Measurements from ENCODE around the gene PEX10.

PEX10 gene

DNA sequence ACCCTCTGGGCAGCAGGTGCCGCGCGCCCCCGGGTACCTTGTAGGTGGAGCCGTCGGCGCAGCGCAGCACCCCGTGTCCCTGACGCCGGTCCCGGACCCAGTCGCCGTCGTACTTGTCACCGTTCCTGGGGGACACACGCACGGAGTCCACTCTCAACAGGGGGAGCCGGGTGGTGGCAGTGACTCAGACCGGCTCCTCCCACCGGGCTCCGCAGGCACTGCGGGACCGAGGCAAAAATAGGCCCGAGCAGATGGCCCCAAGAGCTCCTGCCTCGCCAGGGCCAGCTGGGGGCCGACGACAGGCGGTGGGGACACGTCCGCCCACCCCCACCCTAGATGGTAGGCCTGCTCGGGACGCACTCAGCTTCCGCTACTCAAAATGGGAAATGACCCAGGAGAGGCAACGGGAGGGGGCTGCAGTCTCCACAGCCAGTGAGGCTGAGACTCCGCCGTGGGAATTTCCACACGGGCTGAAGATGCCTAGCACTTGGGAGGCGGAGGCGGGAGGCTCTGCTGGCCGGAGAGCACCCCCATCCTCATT is 27.4 kb downstream of the PEX10 start:
- DNase-seq = no peak

DNA sequence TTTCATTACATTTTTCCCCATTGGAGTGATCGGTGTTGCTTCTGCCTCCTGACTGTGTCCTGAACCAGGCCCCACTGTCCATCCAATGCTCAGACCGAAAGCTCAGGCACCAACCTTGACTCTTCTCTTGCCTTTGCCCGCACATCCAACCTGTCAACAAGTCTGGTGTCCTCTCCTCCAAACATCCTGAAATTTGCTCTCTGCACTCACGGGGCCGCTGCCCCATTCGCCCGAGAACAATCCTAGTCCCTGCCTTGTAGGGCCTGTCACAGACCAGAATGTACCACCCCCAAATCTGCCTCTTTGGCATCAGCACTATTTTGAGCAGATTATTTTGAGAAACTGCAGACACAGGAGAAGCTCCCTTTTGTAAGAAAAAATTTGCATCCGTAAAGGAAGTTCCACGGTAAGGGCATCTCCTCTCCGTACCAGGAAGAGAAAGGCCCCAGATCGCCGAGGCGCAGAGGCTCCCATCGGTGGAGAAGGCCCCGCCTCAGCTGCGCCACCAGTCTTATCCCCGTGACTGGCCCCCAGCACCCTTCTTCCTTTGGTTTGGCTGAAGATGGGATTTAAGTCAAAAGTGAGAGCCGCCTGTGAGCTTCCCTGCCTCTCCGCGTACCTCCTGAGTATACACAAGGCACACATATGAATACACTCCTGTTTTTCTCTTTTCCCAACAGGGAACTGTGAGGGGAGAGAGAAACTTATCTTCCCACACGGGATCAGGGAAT is 28.1 kb downstream of the PEX10 start:
- DNase-seq = no peak

DNA sequence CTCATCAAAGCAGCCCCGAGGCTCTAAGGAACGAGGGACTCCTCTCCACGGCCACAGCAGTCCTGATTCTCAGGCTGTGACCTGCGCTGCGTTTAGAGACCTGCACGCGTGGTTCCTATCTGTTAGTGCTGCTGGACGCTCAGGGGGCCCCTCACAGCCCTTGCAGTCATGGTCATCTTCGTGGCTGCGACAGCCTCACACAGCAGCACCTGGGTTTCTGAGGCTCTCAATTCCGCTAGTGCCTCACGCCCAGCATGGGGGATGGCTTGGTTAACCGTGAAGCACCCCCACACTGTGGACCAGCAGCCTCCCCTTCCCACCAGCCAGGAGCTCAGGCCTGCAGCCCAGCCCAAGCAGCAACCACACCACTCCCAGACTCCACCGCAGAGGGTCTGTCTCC is 28.8 kb downstream of the PEX10 start:
- no peak for DNase-seq

- no peak for DNase-seq
Measured at GRCh38 chr1:2382621-2383361, 29.6 kb downstream of the PEX10 start.

DNA sequence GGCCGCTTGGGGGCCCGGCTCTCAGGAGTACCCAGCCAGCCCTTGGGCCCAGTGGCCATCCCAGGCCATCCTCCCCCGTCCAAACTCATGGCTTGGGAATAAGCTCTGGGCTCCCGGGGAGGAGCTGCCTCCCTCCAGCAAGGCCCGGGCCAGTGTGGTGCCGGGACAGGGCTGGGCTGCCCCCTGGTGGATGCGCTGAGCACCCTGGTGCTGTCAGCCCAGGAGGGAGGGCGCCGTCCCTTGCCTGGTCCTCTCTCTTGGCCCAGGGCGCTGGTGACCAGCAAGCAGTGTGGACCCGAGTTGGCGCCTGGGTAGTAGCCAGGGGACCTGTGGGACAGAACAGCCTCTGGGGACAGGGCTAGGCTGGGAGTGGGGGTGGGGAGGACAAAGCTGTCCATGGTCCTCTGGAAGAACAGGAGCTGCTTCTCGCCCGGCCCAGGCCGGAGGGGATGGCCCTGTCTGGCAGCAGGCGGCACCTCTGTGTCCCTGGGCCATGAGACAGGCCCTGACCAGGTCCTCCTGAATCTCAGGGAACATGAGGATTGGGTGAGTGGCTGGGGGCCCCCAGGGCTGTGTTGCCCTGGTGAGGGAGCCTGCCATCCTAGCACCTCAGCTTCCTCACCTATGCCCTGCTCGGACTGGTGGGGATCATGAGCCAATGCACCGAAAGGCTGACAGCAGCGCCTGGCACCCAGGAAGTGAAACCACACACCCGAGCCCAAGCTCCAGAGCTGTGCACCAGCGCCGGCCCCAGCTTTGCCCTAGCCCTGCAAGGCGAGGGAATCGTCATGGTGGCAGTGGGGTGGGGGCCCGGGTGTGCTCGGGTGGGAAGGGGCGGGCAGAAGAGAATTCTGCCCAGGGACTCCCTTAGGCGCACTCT is 30.4 kb downstream of the PEX10 start:
- DNase-seq = peak; percentile 51

- DNase-seq = no peak
Measured at GRCh38 chr1:2380816-2381591, 31.4 kb downstream of the PEX10 start.

GRCh38 chr1:2379733-2380404 is 32.5 kb downstream of the PEX10 start:
- DNase-seq = no peak

- DNase-seq = no peak
Measured at GRCh38 chr1:2378956-2379732, 33.2 kb downstream of the PEX10 start.

- DNase-seq = no peak
Measured at GRCh38 chr1:2378441-2378851, 33.9 kb downstream of the PEX10 start.

- no peak for DNase-seq
Measured at GRCh38 chr1:2377751-2378440, 34.5 kb downstream of the PEX10 start.

GRCh38 chr1:2376931-2377672 is 35.3 kb downstream of the PEX10 start:
- DNase-seq = no peak

DNA sequence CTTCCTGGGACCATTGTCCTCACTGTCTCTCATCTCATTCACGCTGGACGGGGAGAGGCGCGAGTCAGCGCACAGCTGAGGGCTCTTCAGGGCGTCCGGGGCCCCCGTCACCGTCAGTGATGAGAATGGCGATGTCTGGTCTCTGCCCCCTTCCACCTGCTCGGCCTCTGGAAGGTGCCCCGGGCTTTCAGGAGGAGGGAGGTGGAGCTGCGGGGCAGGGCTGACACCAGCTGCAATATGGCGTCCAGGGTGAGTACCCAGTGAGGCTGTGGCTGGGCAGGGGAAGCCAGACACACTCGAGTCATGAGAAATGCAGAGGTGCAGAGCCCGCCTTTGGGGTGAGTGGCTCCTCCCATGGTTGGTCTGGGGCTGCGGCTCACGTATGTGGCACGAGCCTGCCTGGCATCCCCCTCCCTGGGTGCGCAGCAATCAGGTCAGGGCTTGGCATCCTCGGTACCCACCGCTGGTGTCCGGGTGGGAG is 36.1 kb downstream of the PEX10 start:
- DNase-seq = no peak

DNA sequence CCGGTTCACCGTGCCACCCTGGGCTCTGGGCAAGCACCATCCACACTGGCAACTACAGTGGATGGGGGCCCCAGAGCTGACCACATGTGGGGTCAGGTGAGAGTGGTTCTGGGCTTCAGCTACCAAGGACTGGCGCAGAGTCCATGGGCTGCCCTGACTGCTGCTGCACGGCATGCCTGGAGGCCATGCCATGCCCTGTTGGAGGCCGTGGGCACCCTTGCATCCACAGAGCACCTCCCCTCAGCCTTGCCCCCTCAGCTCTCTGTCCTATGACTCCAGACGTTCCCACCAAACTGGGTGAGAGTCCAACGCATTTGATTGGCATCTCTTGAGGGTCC is 36.5 kb downstream of the PEX10 start:
- no peak for DNase-seq

- DNase-seq = no peak
Measured at GRCh38 chr1:2375246-2375922, 37.0 kb downstream of the PEX10 start.

GRCh38 chr1:2374252-2375155 is 37.9 kb downstream of the PEX10 start:
- no peak for DNase-seq

DNA sequence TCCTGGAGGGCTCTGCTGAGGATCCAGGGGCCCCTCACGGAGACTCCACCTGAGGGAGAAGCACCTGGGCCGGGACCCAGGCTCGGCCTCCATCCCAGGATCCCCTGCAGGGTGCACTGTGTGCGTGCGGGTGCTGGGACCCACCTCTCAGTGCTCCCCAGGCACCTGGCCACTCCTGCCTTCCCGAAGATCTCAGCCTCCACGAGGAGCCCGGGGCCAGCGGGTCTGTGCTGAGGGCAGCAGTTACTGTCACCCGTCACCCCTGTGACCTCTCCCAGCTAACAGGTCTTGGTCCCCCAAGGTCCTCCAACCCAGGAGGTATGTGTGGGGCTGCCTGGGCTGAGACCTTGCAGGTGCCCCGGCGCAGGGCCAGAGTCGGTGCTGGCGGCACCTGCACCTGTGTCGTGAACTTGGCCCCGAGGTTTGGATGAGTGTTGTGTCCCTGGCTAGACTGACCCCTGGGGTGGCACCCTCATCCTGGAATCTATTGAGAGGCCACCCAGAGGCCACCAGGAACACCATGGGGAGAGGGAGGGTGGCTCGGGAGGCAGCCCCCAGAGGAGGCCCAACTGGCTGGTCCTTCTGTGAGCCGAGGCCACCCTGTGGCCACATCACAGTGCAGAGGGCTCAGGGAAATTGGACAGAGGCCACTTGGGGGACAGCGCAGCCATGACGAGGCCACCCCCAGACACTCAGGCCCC is 38.7 kb downstream of the PEX10 start:
- DNase-seq = no peak

All from kidney glomerular epithelial cell (primary cell).